HFFc6 (cell line): ENCODE data around the gene GGACT. TPM values are rescaled to one million over a fixed set of nuclear protein-coding genes. Genes with fewer than 3 reads are reported as not detected.

Experiments used
- DNase-seq: peaks from one replicate; pipeline ENCODE4 v3.0.0-alpha.2; 2018
- H3K27ac Mint-ChIP-seq: 2 replicates; pipeline ENCODE4 v1.8.0; 2020; ENCODE audit warnings: mild to moderate bottlenecking, mixed read lengths
- H3K27me3 Mint-ChIP-seq: 2 replicates; pipeline ENCODE4 v1.8.0; 2021; ENCODE audit warnings: mild to moderate bottlenecking, moderate library complexity, mixed read lengths; ENCODE audit not compliant: insufficient read depth
- H3K36me3 Mint-ChIP-seq: 2 replicates; pipeline ENCODE4 v1.8.0; 2021; ENCODE audit warnings: low read depth, mixed read lengths
- H3K4me1 Mint-ChIP-seq: 2 replicates; pipeline ENCODE4 v1.8.0; 2020; ENCODE audit warnings: low read depth, mixed read lengths
- H3K4me3 Mint-ChIP-seq: 2 replicates; pipeline ENCODE4 v1.8.0; 2020; ENCODE audit warnings: mild to moderate bottlenecking, moderate library complexity, mixed read lengths
- H3K9me3 Mint-ChIP-seq: 2 replicates; pipeline ENCODE4 v1.8.0; 2020; ENCODE audit warnings: mild to moderate bottlenecking, mixed read lengths
- total RNA-seq, 6 experiments: library from RNA; stranded (reverse); fragmentation: NEBNext Ultra II Directional; extraction: Animal tissue kit (Norgen Biotek cat#: 25700); gene quantifications; 2 replicates in 1 of 6; 3 replicates in 5 of 6; pipeline ENCODE4 v1.2.3, GENCODE V29; 2021
- TF ChIP-seq, protein P1 (sequence below): fragments of 200-600 bp; sonication (generic); IDR thresholded peaks from 2 replicates; pipeline ENCODE4 v1.5.0; 2021; ENCODE audit warnings: antibody characterized with exemption, mild to moderate bottlenecking

Gene GGACT
- total RNA-seq, 6 experiments from 2014 or later = 0.99 to 3.0 (median 1.8) TPM

- TF ChIP-seq, protein P1, sequence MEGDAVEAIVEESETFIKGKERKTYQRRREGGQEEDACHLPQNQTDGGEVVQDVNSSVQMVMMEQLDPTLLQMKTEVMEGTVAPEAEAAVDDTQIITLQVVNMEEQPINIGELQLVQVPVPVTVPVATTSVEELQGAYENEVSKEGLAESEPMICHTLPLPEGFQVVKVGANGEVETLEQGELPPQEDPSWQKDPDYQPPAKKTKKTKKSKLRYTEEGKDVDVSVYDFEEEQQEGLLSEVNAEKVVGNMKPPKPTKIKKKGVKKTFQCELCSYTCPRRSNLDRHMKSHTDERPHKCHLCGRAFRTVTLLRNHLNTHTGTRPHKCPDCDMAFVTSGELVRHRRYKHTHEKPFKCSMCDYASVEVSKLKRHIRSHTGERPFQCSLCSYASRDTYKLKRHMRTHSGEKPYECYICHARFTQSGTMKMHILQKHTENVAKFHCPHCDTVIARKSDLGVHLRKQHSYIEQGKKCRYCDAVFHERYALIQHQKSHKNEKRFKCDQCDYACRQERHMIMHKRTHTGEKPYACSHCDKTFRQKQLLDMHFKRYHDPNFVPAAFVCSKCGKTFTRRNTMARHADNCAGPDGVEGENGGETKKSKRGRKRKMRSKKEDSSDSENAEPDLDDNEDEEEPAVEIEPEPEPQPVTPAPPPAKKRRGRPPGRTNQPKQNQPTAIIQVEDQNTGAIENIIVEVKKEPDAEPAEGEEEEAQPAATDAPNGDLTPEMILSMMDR = no peak
- H3K27ac Mint-ChIP-seq = no peak overlapping the region
- H3K27me3 Mint-ChIP-seq = no peaks in the 10 kb centered on the region
- H3K4me3 Mint-ChIP-seq = no peak overlapping the region
- no peak for DNase-seq
- peaks cover 18% of the 10 kb centered on the region for H3K4me1 Mint-ChIP-seq
- H3K9me3 Mint-ChIP-seq = no peaks in the 10 kb centered on the region
- H3K36me3 Mint-ChIP-seq = peaks cover 9% of the 10 kb centered on the region; the same call in 1 of the 2 replicates
Observed at GRCh38 chr13:100634696-100635095, 46.1 kb upstream of the GGACT start.

GRCh38 chr13:100633461-100633860 lies 44.9 kb upstream of the GGACT start:
- Mint-ChIP-seq H3K27me3 (no peaks in the 10 kb centered on the region), H3K9me3 (no peaks in the 10 kb centered on the region), H3K4me1 (peaks cover 18% of the 10 kb centered on the region), H3K4me3 (peak overlapping the region; percentile 2; the same call in 1 of the 2 replicates), H3K36me3 (peaks cover 9% of the 10 kb centered on the region; the same call in 1 of the 2 replicates), H3K27ac (peak overlapping the region; percentile 89)
- peak; percentile 89 for DNase-seq
- TF ChIP-seq, protein P1 = no peak

GRCh38 chr13:100630555-100630954 lies 42.0 kb upstream of the GGACT start:
- Mint-ChIP-seq H3K4me3 (no peak overlapping the region), H3K9me3 (no peaks in the 10 kb centered on the region), H3K4me1 (peaks cover 23% of the 10 kb centered on the region), H3K27me3 (no peaks in the 10 kb centered on the region), H3K36me3 (peaks cover 9% of the 10 kb centered on the region; the same call in 1 of the 2 replicates), H3K27ac (no peak overlapping the region)
- TF ChIP-seq, protein P1 = no peak
- DNase-seq = no peak

DNA sequence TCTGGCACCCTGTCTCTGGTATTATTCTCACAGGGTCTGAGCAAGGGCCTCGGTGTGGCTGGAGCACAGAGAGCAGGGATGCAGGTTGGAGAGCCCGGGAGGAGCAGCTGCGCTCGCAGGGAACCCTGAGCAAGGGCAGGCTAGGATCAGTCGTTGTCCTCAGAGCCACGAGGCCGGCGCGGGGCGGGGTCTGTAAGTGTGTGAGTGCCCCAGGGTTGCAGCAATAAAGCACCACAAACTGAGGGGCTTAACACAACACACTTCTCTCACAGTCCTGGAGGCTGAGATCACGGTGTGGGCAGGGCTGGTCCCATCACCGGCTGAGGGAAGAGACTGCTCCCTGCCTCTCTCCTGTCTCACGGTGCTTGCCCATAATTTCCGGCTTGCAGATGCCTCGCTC lies 38.5 kb upstream of the GGACT start:
- TF ChIP-seq, protein P1 = no peak
- Mint-ChIP-seq H3K27ac (no peak overlapping the region), H3K36me3 (no peaks in the 10 kb centered on the region; the same call in 1 of the 2 replicates), H3K27me3 (no peaks in the 10 kb centered on the region), H3K4me3 (no peak overlapping the region), H3K4me1 (peaks cover 14% of the 10 kb centered on the region), H3K9me3 (no peaks in the 10 kb centered on the region)
- no peak for DNase-seq

- TF ChIP-seq, protein P1 = no peak
- Mint-ChIP-seq H3K4me1 (peaks cover 14% of the 10 kb centered on the region), H3K4me3 (no peak overlapping the region), H3K36me3 (no peaks in the 10 kb centered on the region; the same call in 1 of the 2 replicates), H3K27me3 (no peaks in the 10 kb centered on the region), H3K27ac (no peak overlapping the region), H3K9me3 (no peaks in the 10 kb centered on the region)
- no peak for DNase-seq
Observed at GRCh38 chr13:100625447-100625846, 36.9 kb upstream of the GGACT start.

- Mint-ChIP-seq H3K4me1 (peaks cover 11% of the 10 kb centered on the region), H3K27ac (no peak overlapping the region), H3K9me3 (no peaks in the 10 kb centered on the region), H3K36me3 (no peaks in the 10 kb centered on the region), H3K4me3 (no peak overlapping the region), H3K27me3 (no peaks in the 10 kb centered on the region)
- no peak for DNase-seq
- TF ChIP-seq, protein P1 = no peak
Observed at GRCh38 chr13:100620792-100621191, 32.2 kb upstream of the GGACT start.
